ENCODE data around the gene CD44.

CD44 gene

GRCh38 chr11:35236667-35237003, 97.7 kb downstream of the CD44 start:
- DNase-seq, result no peak

GRCh38 chr11:35237351-35237750, 98.4 kb downstream of the CD44 start:
- no peak for DNase-seq

- DNase-seq, result peak in 18 of 51 donors; percentile 0 to 48 (median 17)
Observed at GRCh38 chr11:35237860-35238715, 99.1 kb downstream of the CD44 start.

- no peak for DNase-seq
Observed at GRCh38 chr11:35238882-35239281, 99.9 kb downstream of the CD44 start.

- DNase-seq, result no peak
Observed at GRCh38 chr11:35239471-35240075, 100.6 kb downstream of the CD44 start.

GRCh38 chr11:35241083-35241482, 102.1 kb downstream of the CD44 start:
- DNase-seq, result no peak

GRCh38 chr11:35241531-35241930, 102.6 kb downstream of the CD44 start:
- no peak for DNase-seq

GRCh38 chr11:35242412-35243242, 103.7 kb downstream of the CD44 start:
- DNase-seq, result no peak

GRCh38 chr11:35243774-35244173, 104.8 kb downstream of the CD44 start:
- no peak for DNase-seq

- no peak for DNase-seq
Observed at GRCh38 chr11:35245056-35245455, 106.1 kb downstream of the CD44 start.

- no peak for DNase-seq
Observed at GRCh38 chr11:35245786-35246185, 106.8 kb downstream of the CD44 start.

GRCh38 chr11:35246745-35247144, 107.8 kb downstream of the CD44 start:
- DNase-seq, result peak in 1 of 51 donors; percentile 6

- no peak for DNase-seq
Observed at GRCh38 chr11:35247428-35247827, 108.5 kb downstream of the CD44 start.

GRCh38 chr11:35247863-35248262, 108.9 kb downstream of the CD44 start:
- no peak for DNase-seq

GRCh38 chr11:35248558-35249323, 109.8 kb downstream of the CD44 start:
- peak in 1 of 51 donors; percentile 4 for DNase-seq

GRCh38 chr11:35250192-35250591, 111.2 kb downstream of the CD44 start:
- DNase-seq, result no peak

GRCh38 chr11:35250621-35251020, 111.7 kb downstream of the CD44 start:
- no peak for DNase-seq

GRCh38 chr11:35253237-35253636, 114.3 kb downstream of the CD44 start:
- DNase-seq, result no peak

- DNase-seq, result no peak
Observed at GRCh38 chr11:35255514-35255913, 116.5 kb downstream of the CD44 start.

- no peak for DNase-seq
Observed at GRCh38 chr11:35256296-35256695, 117.3 kb downstream of the CD44 start.

- DNase-seq, result no peak
Observed at GRCh38 chr11:35257281-35257680, 118.3 kb downstream of the CD44 start.

- no peak for DNase-seq
Observed at GRCh38 chr11:35259529-35259928, 120.6 kb downstream of the CD44 start.
